Activated T-cell treated with anti-CD3 and anti-CD28 coated beads, Interleukin-2, amount 50 U/mL, for 24 hours (primary cell): ENCODE data around the gene CTSH.
"Not testable (repeated sequence)": the region's sequence is repeated elsewhere in the genome, so short reads cannot be mapped to it uniquely, and the experiment has no call there.

ENCODE experiments used
- DNase-seq: peaks from one replicate; pipeline ENCODE4 v3.0.0-alpha.2; 2020
- H3K27ac Mint-ChIP-seq: 2 replicates; pipeline ENCODE4 v1.8.0; 2020; ENCODE audit warnings: mild to moderate bottlenecking, mixed read lengths
- H3K27me3 Mint-ChIP-seq: 2 replicates; pipeline ENCODE4 v1.8.0; 2020; ENCODE audit warnings: mixed read lengths
- H3K36me3 Mint-ChIP-seq: 2 replicates; pipeline ENCODE4 v1.8.0; 2020; ENCODE audit warnings: low read depth, mixed read lengths
- H3K4me1 Mint-ChIP-seq: 2 replicates; pipeline ENCODE4 v1.8.0; 2020; ENCODE audit warnings: low read depth, mixed read lengths
- H3K4me3 Mint-ChIP-seq: 2 replicates; pipeline ENCODE4 v1.8.0; 2020; ENCODE audit warnings: mild to moderate bottlenecking, moderate library complexity, mixed read lengths
- H3K9me3 Mint-ChIP-seq: 2 replicates; pipeline ENCODE4 v1.8.0; 2020; ENCODE audit warnings: mixed read lengths

CTSH gene

GRCh38 chr15:78909791-78910228 lies 35.0 kb downstream of the CTSH start:
- Mint-ChIP-seq H3K9me3 (no peaks in the 10 kb centered on the region), H3K27ac (peak overlapping the region; percentile 45), H3K4me3 (no peak overlapping the region), H3K27me3 (no peaks in the 10 kb centered on the region), H3K36me3 (peaks cover 95% of the 10 kb centered on the region), H3K4me1 (peaks cover 12% of the 10 kb centered on the region)
- no peak for DNase-seq

GRCh38 chr15:78909160-78909695 lies 35.6 kb downstream of the CTSH start:
- peaks cover 12% of the 10 kb centered on the region for H3K4me1 Mint-ChIP-seq

GRCh38 chr15:78907577-78907976 lies 37.3 kb downstream of the CTSH start:
- peaks cover 95% of the 10 kb centered on the region for H3K36me3 Mint-ChIP-seq

More at GRCh38 chr15:78909160-78909695, 35.6 kb downstream of the CTSH start:
- H3K4me3 Mint-ChIP-seq: no peak overlapping the region
- peak overlapping the region; percentile 61 for H3K27ac Mint-ChIP-seq
- peaks cover 95% of the 10 kb centered on the region for H3K36me3 Mint-ChIP-seq
- H3K27me3 Mint-ChIP-seq: no peaks in the 10 kb centered on the region
- H3K9me3 Mint-ChIP-seq: no peaks in the 10 kb centered on the region
- no peak for DNase-seq

GRCh38 chr15:78906316-78906620 lies 38.6 kb downstream of the CTSH start:
- H3K36me3 Mint-ChIP-seq: peaks cover 95% of the 10 kb centered on the region
- peak overlapping the region; percentile 20 for H3K27ac Mint-ChIP-seq
- DNase-seq: no peak
- H3K4me1 Mint-ChIP-seq: peaks cover 15% of the 10 kb centered on the region
- H3K4me3 Mint-ChIP-seq: no peak overlapping the region
- H3K9me3 Mint-ChIP-seq: no peaks in the 10 kb centered on the region
- H3K27me3 Mint-ChIP-seq: no peaks in the 10 kb centered on the region

More at GRCh38 chr15:78907577-78907976, 37.3 kb downstream of the CTSH start:
- Mint-ChIP-seq H3K4me3 (no peak overlapping the region), H3K27me3 (no peaks in the 10 kb centered on the region), H3K4me1 (peaks cover 11% of the 10 kb centered on the region), H3K9me3 (no peaks in the 10 kb centered on the region), H3K27ac (peak overlapping the region; percentile 45)
- no peak for DNase-seq

- no peak for DNase-seq
- H3K27ac Mint-ChIP-seq: no peak overlapping the region
- peaks cover 93% of the 10 kb centered on the region for H3K36me3 Mint-ChIP-seq
Observed at GRCh38 chr15:78904599-78905358, 40.1 kb downstream of the CTSH start.

GRCh38 chr15:78902281-78903032 lies 42.4 kb downstream of the CTSH start:
- H3K4me1 Mint-ChIP-seq, H3K4me3 Mint-ChIP-seq: not testable (repeated sequence)
- peaks cover 95% of the 10 kb centered on the region for H3K36me3 Mint-ChIP-seq

More at GRCh38 chr15:78904599-78905358, 40.1 kb downstream of the CTSH start:
- Mint-ChIP-seq H3K27me3 (no peaks in the 10 kb centered on the region), H3K9me3 (no peaks in the 10 kb centered on the region), H3K4me3 (no peak overlapping the region), H3K4me1 (peaks cover 11% of the 10 kb centered on the region)

GRCh38 chr15:78900819-78901533 lies 43.9 kb downstream of the CTSH start:
- not testable (repeated sequence) for H3K9me3 Mint-ChIP-seq, H3K4me3 Mint-ChIP-seq, H3K27me3 Mint-ChIP-seq, H3K4me1 Mint-ChIP-seq, DNase-seq
- peak overlapping the region; percentile 40 for H3K27ac Mint-ChIP-seq
- H3K36me3 Mint-ChIP-seq: peaks cover 97% of the 10 kb centered on the region

More at GRCh38 chr15:78902281-78903032, 42.4 kb downstream of the CTSH start:
- not testable (repeated sequence) for DNase-seq, H3K27me3 Mint-ChIP-seq, H3K9me3 Mint-ChIP-seq
- H3K27ac Mint-ChIP-seq: peak overlapping the region; percentile 9

GRCh38 chr15:78898540-78898939 lies 46.3 kb downstream of the CTSH start:
- H3K4me1 Mint-ChIP-seq: peaks cover 12% of the 10 kb centered on the region
- no peak for DNase-seq
- peak overlapping the region; percentile 62 for H3K27ac Mint-ChIP-seq
- no peaks in the 10 kb centered on the region for H3K9me3 Mint-ChIP-seq
- H3K4me3 Mint-ChIP-seq: no peak overlapping the region
- H3K27me3 Mint-ChIP-seq: no peaks in the 10 kb centered on the region
- peaks cover 95% of the 10 kb centered on the region for H3K36me3 Mint-ChIP-seq

GRCh38 chr15:78895471-78895870 lies 49.4 kb downstream of the CTSH start:
- peak overlapping the region; percentile 27 for H3K27ac Mint-ChIP-seq
- no peak for DNase-seq
- peaks cover 23% of the 10 kb centered on the region for H3K4me1 Mint-ChIP-seq
- H3K27me3 Mint-ChIP-seq: no peaks in the 10 kb centered on the region
- no peak overlapping the region for H3K4me3 Mint-ChIP-seq
- H3K9me3 Mint-ChIP-seq: no peaks in the 10 kb centered on the region
- H3K36me3 Mint-ChIP-seq: peaks cover 95% of the 10 kb centered on the region

- Mint-ChIP-seq H3K9me3 (no peaks in the 10 kb centered on the region), H3K27ac (peak overlapping the region; percentile 53), H3K36me3 (peaks cover 96% of the 10 kb centered on the region), H3K27me3 (no peaks in the 10 kb centered on the region), H3K4me3 (no peak overlapping the region), H3K4me1 (peaks cover 23% of the 10 kb centered on the region)
- no peak for DNase-seq
Observed at GRCh38 chr15:78893538-78893937, 51.3 kb downstream of the CTSH start.

GRCh38 chr15:78889000-78889399 lies 55.8 kb downstream of the CTSH start:
- no peaks in the 10 kb centered on the region for H3K9me3 Mint-ChIP-seq
- H3K27ac Mint-ChIP-seq: no peak overlapping the region
- no peak for DNase-seq
- H3K27me3 Mint-ChIP-seq: no peaks in the 10 kb centered on the region
- peaks cover 93% of the 10 kb centered on the region for H3K36me3 Mint-ChIP-seq
- no peak overlapping the region for H3K4me3 Mint-ChIP-seq
- peaks cover 33% of the 10 kb centered on the region for H3K4me1 Mint-ChIP-seq

GRCh38 chr15:78881681-78882080 lies 63.2 kb downstream of the CTSH start:
- Mint-ChIP-seq H3K27me3 (no peaks in the 10 kb centered on the region), H3K4me1 (peaks cover 81% of the 10 kb centered on the region), H3K4me3 (no peak overlapping the region), H3K9me3 (no peaks in the 10 kb centered on the region), H3K27ac (peak overlapping the region; percentile 81), H3K36me3 (peaks cover 87% of the 10 kb centered on the region)
- no peak for DNase-seq

- H3K4me1 Mint-ChIP-seq: peaks cover 86% of the 10 kb centered on the region
- peaks cover 84% of the 10 kb centered on the region for H3K36me3 Mint-ChIP-seq
- H3K27me3 Mint-ChIP-seq: no peaks in the 10 kb centered on the region
- H3K4me3 Mint-ChIP-seq: peak overlapping the region; percentile 31
- H3K9me3 Mint-ChIP-seq: no peaks in the 10 kb centered on the region
- no peak for DNase-seq
- H3K27ac Mint-ChIP-seq: peak overlapping the region; percentile 81
Observed at GRCh38 chr15:78880813-78881212, 64.0 kb downstream of the CTSH start.

- no peaks in the 10 kb centered on the region for H3K9me3 Mint-ChIP-seq
- peak overlapping the region; percentile 84 for H3K27ac Mint-ChIP-seq
- H3K4me3 Mint-ChIP-seq: peak overlapping the region; percentile 44
- peaks cover 87% of the 10 kb centered on the region for H3K4me1 Mint-ChIP-seq
- peaks cover 82% of the 10 kb centered on the region for H3K36me3 Mint-ChIP-seq
- no peak for DNase-seq
- H3K27me3 Mint-ChIP-seq: no peaks in the 10 kb centered on the region
Observed at GRCh38 chr15:78880242-78880533, 64.7 kb downstream of the CTSH start.
